ENCODE data around the gene IL17C.
"Not testable (repeated sequence)": the region's sequence is repeated elsewhere in the genome, so short reads cannot be mapped to it uniquely, and the experiment has no call there.

IL17C gene, protein sequence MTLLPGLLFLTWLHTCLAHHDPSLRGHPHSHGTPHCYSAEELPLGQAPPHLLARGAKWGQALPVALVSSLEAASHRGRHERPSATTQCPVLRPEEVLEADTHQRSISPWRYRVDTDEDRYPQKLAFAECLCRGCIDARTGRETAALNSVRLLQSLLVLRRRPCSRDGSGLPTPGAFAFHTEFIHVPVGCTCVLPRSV

DNA sequence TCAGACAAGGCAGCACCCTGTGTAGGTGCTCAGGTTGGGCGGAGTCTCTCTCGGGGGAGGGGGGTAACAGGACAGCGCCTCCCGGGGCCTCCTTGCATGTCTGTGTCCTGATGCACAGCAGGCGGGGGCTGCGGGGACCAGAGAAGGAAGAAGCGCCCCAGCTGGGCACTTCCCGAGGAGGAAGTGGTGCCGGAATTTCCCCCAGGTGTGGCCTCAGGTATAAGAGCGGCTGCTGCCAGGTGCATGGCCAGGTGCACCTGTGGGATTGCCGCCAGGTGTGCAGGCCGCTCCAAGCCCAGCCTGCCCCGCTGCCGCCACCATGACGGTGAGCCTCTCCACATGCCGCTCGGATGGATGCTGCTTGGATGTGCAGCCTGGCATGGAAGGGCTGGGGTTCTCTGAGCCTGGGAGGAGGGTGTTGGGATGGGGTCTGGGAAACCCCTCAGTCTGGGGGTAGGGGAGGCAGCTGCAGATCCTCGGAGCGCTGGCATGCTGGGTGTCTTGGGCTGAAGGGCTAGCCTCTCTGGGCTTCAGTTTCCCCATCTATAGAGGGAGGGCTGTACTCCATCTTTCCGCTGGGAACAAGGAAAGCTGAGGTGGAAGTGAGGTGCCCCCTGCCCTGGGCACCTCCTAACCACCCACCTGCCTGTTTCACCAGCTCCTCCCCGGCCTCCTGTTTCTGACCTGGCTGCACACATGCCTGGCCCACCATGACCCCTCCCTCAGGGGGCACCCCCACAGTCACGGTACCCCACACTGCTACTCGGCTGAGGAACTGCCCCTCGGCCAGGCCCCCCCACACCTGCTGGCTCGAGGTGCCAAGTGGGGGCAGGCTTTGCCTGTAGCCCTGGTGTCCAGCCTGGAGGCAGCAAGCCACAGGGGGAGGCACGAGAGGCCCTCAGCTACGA lies at the start of gene IL17C:
Gene IL17C (plus strand): TSS at position 250 of the 908 bp plus-strand sequence. CDS start 70 bp downstream, at position 320.
- DNase-seq = no peak

DNA sequence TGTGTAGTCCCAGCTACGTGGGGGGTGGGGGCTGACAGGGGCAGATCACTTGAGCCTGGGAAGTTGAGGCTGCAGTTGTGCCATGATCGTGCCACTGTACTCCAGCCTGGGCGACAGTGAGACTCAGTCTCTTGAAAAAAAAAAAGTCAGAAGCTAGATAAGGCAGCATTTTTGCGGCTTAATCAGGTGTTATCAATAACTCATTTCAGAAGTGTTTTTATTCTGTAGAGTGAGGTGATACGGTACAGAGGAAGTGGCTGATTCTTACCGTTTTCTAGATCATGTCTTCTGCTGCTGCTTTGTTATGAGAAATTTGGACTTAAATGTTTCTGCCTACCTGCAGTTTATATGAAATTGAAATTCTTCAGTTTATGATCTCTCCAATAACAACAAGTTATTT lies 49.6 kb upstream of the IL17C start:
- no peak for DNase-seq

DNA sequence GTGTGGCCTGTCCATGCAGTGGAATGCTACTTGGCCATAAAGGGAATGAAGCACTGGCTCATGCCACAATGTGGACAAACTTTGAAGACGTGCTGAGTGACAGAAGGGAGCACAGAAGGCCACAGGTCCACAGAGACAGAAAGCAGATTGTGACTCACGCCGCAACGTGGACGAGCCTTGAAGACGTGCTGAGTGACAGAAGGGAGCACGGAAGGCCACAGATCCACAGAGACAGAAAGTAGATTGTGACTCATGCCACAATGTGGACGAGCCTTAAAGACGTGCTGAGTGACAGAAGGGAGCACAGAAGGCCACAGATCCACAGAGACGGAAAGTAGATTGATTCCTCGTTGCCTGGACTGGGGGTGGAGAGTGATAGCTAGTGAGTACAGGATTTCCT lies 48.9 kb upstream of the IL17C start:
- DNase-seq = no peak

DNA sequence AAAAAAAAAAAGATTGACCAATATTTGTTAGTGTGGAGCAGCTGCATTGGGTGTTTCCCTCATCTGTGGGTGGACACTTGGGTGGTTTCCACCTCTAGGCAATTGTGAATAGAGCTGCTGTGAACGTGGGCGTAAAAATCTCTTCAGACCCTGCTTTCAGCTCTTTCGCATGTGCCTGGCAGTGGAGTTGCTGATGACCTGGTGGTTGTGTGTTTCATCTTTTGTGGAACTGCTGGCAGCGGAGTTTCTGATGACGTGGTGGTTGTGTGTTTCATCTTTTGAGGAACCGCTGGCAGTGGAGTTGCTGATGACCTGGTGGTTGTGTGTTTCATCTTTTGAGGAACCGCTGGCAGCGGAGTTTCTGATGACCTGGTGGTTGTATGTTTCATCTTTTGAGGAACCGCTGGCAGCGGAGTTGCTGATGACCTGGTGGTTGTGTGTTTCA lies 46.8 kb upstream of the IL17C start:
- DNase-seq = peak; percentile 33

DNA sequence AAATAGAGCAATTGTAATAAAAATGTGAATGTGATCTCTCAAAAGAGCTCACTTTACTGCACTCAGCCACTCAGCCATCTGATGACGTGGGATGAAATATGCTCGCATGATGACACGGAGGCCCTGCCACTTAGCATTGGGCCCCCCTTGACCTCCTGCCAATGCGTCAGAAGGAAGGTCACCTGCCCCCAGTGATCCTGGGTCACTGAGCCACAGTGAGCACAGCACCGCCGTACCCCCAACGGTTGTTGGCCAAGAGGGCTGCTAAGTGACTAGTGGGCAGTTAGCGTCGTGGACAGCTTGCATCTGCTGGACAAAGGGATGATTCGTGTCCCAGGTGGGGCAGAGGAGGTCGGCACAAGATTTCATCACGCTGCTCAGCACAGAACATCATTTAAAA lies 45.3 kb upstream of the IL17C start:
- no peak for DNase-seq

DNA sequence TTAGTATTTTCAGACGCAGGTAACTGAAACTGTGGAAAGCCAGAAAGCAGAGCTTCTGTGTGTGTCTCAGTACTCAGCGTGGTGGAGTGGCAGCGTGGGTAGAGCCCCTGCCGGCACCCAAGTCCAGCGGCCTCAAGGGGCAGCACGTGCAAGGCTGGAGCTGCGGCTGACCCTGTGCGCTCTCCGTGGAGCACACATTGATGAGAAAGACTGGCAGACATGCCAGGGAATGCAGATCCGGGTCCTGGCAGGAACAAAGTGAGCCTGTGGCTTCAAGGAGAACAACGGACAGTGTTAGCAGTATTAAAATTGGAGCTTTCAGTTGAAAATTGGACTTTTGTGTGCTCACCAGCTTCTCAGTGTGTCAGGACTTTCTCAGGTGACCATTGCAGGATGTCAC lies 44.9 kb upstream of the IL17C start:
- DNase-seq = no peak

DNA sequence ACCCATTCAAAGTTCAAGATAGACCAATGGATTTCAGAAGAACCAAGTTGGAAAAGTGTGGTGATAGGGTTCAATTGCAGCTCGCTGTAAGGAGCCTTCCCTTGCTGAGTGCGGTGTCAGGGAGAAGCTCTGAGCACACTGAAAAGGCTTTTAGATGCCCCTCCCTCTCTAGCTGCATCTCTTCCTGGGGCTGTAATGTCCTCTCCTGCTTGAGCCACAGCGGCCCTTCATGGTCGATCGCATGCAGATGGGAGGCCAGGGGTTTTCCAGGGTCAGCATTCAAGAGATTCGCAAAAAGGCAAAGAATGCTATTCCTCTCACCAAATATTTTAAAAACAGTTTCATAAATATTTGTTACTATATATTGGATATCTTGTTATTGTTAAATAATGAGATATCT lies 44.5 kb upstream of the IL17C start:
- DNase-seq = no peak

DNA sequence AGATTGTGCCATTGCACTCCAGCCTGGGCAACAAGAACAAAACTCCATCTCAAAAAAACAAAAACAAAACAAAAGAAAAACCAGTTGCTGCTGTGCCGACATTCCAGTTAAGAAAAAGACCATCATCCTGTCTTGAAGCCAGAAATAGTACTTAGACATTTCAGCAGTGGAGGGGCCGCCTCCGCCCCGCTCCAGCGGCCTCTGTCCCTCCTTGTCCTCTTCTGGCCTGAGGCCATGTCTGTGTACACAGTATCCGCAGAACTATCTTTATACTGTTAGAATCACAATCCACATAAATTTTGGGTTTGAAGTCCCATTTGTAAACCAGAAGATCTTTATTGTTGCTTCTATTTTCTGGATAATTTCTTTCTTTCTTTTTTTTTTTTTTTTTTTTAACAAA lies 43.3 kb upstream of the IL17C start:
- DNase-seq = no peak

DNA sequence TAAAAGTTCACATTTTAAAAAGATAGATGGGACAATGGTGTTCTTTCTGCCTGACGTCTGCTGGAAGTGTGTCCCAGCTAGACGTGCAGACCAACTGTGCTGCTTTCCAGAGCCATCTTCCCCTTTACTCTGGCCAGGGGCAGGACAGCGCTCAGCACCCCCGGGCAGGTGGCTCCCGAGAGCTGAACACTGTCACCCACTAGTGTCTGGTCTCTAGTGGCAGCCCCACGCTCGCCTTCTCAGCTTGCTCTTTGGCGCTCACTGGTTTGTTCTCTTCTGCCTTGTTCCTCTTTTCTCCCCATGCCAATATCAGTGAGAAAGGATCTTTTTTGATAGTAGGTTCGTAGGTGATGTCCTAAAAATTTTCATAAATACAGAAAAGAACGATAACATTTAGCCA lies 42.5 kb upstream of the IL17C start:
- DNase-seq = no peak

DNA sequence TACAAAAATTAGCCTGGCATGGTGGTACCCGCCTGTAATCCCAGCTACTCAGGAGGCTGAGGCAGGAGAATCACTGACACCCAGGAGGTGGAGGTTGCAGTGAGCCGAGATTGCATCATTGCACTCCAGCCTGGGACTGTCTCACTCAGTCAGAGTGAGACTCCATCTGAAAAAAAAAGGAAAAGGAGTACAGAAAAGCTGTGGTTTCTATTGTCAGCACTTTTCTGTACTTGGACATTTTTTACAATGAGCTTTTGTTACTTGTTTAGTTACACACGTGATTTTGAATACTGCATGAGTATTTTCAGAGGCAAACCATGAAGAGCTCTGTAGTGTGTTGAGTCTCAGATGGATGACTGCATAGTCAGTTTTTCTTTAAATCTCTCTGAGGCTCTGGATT lies 41.9 kb upstream of the IL17C start:
- DNase-seq = no peak

DNA sequence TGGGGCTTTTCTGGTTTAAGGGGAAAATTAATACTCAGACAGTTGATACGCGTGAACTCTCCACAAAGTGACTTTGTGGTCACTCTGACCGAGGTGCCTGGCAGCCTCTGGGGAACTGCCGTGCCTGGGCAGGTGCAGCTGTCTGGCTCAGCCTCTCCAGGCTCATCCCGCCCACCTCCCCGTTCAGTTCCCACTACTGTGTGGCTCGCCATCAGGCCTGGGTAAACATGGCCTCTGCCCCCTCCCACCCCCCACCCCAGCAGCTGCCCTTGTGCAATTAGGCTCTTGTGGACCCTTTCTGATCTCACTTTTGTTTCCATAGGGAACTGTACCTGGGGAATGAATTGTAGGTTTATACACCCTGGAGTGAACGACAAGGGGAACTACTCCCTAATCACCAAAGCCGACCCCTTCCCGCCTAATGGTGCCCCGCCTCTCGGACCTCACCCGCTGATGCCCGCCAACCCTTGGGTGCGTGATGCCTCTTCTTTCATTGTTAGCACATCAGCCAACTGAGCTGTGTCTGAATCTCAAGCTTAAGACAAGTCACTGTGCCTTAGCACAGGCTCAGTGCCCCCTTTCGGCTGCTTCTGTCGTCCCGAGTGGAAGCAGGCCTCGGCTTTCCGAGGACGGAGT lies 40.4 kb upstream of the IL17C start:
- no peak for DNase-seq

DNA sequence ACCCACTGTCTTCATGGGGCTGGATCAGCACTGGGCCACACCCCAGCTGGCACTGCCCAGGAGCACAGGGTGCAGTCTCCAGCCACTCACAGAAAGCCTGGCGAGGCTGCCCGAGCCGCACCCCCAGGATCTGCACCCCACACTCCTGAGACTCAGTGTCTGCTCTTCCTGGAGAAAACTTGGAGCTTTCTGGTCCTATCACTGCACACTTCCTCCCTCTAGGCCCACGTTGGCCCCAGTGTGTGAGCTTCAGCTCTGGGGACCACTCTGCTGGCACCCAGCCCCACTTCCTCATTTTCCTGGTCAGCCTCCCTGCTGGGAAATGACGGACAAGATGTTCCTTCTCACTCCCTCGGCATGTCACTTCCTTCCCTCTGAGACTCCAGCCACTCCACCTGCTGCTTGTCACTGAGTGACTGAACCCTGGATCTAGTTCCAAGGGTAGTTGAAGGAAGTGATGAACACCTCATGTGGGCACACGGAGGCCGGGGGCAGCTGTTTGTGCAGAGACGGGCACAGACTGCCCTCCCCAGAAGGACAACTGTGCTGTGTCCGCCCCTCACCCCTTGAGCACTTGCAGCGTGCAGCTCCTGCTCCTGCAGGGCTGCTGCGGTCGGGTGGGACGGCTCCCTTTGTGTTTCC lies 39.2 kb upstream of the IL17C start:
- DNase-seq = no peak

DNA sequence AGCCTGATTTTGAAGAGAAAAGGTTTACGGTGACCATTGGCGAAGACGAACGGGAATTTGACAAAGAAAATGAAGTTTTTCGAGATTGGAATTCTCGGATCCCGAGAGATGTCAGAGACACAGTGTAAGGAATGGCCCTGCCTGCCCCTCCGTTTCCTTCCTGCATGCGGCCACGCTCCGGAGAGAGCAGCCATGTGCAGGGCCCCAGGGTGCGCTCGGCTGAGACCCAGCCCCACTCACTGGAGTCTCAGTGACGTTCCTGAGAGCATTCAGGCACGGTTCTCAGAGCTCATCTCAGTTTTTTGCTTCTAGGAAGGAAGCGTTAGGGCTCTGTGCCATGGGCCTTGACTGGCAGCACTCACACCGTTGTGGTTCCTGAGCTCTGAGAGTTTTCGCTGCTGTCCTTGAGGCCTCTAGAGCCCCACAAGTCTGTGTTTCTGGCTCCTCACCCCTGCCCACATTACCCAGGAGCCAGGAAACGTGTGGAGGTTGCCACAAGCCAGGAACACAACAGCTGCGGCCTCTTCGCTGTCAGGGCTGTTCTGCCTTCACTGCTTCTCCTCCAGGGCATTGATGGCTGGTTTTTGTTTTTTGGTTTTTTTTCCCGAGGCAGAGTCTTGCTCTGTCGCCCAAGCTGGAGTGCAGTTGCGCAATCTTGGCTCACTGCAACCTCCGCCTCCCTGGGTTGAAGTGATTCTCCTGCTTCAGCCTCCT lies 38.4 kb upstream of the IL17C start:
- no peak for DNase-seq

DNA sequence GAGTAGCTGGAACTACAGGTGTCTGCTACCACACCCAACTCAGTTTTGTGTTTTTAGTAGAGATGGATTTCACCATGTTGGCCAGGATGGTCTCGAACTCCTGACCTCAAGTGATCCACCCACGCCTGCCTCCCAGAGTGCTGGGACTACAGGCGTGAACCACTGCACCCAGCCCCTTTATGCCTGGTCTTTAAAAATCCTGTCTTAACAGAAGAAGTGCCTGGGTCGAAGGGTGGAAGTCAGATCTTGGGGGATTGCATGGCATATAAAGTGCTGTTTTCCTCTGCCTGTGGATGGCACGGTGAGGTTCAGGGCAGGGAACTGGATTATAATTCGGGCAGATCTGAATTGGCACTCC lies 37.9 kb upstream of the IL17C start:
- no peak for DNase-seq

DNA sequence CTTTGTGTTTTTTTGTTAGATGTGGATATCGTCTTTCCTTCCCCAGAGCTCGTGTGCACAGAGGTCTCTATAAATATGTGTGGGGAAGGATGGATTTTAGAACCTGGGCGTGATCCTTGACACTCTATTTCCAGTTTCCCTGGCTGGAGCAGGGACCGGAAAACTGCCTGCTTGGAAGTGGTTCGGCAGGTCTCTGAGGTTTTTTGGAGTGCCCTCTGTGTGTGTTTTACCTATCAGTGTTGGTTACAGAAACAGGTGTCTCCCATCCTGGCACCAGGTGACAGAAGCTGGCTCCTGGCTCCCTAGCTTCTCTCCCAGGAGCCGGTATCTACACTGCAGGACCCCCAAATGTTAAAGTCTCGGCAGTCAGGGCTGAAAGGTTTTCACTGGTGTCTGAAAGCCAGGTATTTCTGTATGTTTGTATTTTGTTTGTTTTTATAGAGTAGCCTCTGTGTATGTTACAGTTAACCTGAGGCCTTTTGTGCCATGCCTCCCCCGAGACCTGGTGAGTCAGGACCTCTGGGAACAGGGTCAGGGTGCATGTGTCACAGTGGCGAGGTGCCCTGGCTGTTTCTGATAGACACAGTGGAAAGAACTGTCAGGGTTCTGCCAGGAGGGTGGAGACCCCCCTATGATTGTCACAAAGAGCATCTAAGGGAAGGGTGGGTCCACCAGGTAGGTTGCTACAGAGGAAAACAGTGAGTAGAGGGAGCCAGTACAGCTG lies 36.9 kb upstream of the IL17C start:
- DNase-seq = no peak

DNA sequence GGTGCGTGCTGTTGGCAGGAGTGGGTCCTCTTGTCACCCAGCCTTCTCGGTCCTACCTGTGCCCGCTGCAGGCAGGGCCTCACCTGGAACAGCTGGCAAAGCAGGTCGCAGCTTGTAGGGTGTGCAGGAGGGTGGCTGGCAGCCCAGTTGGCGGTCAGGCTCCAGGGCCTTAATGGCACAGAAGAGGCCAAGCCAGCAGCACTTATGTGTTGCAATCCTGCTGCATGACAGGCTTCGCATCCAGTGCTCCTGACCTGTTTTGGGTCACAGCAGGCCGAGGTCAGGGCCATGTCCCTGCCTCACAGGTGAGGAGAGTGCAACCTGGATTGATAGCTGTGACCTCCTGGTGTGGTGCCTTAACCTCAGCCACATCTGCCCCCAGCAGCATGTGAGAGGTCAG lies 36.3 kb upstream of the IL17C start:
- DNase-seq = no peak

DNA sequence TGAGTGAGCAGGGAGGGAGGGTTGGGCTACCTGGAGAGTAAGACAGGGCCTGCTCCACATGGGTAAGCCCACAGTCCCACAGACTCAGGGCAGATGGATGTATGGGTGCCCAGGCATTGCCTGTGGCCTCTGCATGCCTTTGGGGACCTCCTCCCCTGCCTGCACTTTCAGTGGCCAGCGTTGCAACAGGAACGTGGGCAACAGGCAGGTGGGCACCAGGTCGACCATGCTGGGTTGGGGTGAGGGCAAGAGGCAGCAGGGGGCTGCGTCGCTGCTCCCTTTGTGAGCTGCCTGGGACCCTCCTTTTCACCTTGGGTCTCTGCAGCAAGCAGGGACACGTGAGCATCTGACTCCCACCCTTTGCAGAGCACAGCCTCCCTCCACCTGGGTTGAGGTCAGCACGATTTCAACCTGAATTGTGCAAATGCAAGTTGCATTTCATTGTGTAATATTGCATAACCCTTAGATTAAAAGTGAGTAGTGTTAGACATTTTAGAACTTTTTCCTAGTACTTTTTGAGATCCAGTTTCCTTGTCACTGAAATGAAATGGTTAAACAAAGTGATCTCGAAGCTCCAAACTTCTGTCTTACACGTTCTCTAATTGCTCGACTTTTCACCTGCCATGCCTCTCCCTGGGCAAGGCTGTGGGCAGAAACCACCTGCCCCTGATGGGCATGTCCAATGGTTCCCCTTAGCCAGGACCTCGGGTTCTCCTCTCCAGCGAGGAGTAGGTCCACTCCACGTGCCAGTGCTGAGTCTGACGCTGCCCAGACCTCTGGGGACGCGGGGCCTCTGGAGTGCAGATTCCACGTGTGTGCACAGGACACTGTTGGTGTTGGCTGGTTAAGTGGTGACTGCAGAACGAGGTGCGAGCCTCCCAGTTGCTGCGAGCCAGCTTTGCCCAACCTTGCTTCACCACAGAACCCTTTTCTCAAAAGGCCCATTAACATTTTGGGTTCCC lies 32.9 kb upstream of the IL17C start:
- DNase-seq = no peak

DNA sequence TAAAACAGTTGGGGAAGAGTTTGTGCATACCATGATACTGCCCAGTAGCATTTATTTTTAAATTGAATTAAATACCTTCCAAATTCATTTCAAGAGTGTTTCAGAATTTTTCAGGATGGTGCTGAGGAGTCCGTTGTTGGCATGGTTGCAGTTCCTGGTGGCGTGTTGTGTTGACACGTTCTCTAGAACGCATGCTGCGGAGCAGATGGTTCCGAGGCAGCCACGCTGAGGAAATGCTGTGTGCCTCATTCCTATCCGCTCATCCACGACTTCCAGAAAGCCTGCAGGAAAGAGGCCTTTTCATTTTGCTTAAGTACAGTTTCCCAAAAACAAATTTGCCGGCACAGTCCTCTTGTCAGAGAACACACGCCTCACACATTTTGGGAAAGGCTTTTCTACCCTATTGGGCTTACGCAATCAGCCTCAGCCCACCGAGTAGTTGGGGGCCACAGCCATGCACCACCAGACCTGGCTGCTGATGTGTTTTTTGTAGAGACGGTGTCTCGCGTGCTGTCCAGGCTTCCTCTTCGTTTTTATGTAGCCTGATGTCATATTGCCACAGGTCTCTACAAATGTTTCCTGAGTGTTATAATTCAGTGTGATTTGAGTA lies 32.1 kb upstream of the IL17C start:
- no peak for DNase-seq

DNA sequence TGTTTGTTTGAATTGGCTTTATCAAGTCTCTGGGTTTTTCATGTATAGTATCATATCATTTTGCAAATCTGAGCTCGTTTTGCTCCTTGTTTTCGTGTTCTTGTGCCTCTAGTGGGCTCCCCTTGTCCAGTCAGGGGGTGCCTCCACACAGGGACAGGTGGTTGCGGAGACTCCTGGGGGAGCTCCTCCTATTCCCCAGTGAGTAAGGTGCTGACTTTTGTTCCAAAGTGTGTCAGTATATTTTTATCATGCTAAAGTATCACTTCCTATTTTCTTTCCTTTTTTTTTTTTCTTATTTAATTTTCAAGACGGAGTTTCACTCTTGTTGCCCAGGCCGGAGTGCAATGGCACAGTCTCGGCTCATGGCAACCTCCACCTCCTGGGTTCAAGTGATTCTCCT lies 30.3 kb upstream of the IL17C start:
- DNase-seq = no peak

DNA sequence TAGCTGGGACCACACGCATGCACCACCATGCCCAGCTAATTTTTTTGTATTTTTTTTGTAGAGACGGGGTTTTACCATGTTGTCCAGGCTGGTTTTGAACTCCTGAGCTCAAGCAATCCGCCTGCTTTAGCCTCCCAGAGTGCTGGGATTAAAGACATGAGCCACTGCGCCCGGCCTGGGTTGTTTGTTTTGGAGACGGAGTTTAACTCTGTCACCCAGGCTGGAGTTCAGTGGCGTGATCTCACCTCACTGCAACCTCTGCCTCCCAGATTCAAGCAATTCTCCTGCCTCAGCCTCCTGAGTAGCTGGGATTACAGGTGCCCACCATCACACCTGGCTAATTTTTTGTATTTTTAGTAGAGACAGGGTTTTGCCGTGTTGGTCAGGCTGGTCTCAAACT lies 28.9 kb upstream of the IL17C start:
- not testable (repeated sequence) for DNase-seq

DNA sequence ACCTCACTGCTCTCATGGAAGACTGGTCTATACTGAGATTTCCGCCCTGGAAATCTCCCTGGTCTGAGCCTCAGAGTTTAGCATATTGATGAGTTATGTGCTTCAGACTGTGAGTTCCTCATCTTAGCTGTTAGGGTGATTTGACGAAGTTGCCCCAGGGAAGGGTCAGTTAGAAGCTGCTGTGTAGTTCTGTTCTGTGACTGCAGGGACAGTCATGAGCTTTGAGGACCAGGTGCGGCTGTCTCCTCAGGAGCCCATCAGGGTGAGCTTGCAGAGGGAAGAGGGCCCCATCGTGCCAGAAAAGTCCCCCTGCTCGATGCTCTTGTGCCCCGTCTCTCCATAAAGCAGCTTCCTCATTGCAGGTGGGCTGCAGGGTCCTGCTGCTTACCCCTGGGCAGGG lies 28.3 kb upstream of the IL17C start:
- no peak for DNase-seq
